ENCODE results near the gene IL17C. TPM values are rescaled to one million over a fixed set of nuclear protein-coding genes. Genes with fewer than 3 reads are reported as not detected.

IL17C gene
- total and polyA plus RNA-seq, 2 donors (not counting 3 experiments of a cell fraction or from before 2014, with no cell fraction given), result 0.17 TPM; not detected in 1

DNA sequence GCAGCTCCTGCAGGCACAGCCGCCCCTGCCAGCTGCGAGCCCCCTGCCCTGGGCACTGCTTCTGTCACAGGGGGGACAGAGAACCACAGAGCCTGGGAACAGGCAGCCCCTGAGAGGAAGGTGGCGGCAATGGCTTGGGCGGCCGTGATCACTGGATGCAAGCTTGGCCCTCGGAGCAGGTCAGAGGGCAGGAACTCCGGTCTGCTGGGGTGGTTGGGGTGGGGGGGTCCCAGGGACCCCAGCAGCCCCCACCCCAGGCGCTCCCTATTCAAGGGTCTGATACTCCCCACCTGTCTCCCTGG is 14.3 kb downstream of the IL17C start:
- FAIRE-seq (no peak), DNase-seq (ENCODE audit: low read depth, low spot score) (no peak)
- no peak overlapping the region for H3K9ac ChIP-seq (replicated peaks; ENCODE audit: extremely low read depth, insufficient read depth, low read length)
- ChIA-PET CTCF (no interaction called here), POLR2A (no interaction called here)
- H3K36me3 ChIP-seq (ENCODE audit: control insufficient read depth in 2 of 2, extremely low read depth in 1 of 2, insufficient read depth in 2 of 2, low read length in 2 of 2), result peaks cover 5 to 17% of the 10 kb centered on the region in 2 experiments
- intact Hi-C loops (cut with micrococcal nuclease), result no loop called here
- BruUV-seq (replicated peaks), result no TSS peak
- H3K9me3 ChIP-seq (replicated peaks; ENCODE audit: control insufficient read depth, insufficient read depth, low read length), result no peaks in the 10 kb centered on the region
- TF ChIP-seq GATA2 (IDR thresholded peaks at IDR 0.05; ENCODE audit: insufficient read depth, insufficient read length, low read depth, low read length), result no peak
- TF ChIP-seq POLR2A (IDR thresholded peaks at IDR 0.05; ENCODE audit: low read depth, low read length), result no peak
- TF ChIP-seq EZH2 (IDR thresholded peaks at IDR 0.05; ENCODE audit: borderline replicate concordance, low read depth, low read length, severe bottlenecking), result no peak
- TF ChIP-seq POLR2AphosphoS5 (IDR thresholded peaks at IDR 0.05; ENCODE audit: insufficient read depth, low read depth, low read length), result no peak
- TF ChIP-seq MYC (IDR thresholded peaks at IDR 0.05; ENCODE audit: low read depth, low read length), result no peak
- TF ChIP-seq, protein P1, sequence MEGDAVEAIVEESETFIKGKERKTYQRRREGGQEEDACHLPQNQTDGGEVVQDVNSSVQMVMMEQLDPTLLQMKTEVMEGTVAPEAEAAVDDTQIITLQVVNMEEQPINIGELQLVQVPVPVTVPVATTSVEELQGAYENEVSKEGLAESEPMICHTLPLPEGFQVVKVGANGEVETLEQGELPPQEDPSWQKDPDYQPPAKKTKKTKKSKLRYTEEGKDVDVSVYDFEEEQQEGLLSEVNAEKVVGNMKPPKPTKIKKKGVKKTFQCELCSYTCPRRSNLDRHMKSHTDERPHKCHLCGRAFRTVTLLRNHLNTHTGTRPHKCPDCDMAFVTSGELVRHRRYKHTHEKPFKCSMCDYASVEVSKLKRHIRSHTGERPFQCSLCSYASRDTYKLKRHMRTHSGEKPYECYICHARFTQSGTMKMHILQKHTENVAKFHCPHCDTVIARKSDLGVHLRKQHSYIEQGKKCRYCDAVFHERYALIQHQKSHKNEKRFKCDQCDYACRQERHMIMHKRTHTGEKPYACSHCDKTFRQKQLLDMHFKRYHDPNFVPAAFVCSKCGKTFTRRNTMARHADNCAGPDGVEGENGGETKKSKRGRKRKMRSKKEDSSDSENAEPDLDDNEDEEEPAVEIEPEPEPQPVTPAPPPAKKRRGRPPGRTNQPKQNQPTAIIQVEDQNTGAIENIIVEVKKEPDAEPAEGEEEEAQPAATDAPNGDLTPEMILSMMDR (IDR thresholded peaks at IDR 0.05; ENCODE audit: extremely low read depth in 1 of 2, insufficient read depth in 1 of 2, low read depth in 1 of 2, low read length in 2 of 2), result no peak
- TF ChIP-seq JUN (IDR thresholded peaks at IDR 0.05; ENCODE audit: borderline replicate concordance, insufficient read depth, insufficient read length, low read depth), result no peak
- TF ChIP-seq FOS (IDR thresholded peaks at IDR 0.05; ENCODE audit: borderline replicate concordance, insufficient read depth, low read length), result no peak
- TF ChIP-seq, protein P2, sequence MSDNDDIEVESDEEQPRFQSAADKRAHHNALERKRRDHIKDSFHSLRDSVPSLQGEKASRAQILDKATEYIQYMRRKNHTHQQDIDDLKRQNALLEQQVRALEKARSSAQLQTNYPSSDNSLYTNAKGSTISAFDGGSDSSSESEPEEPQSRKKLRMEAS (IDR thresholded peaks at IDR 0.05; ENCODE audit: insufficient read depth, insufficient read length), result no peak
- H3K79me2 ChIP-seq (ENCODE audit: control insufficient read depth, insufficient read depth, low read length), result no peaks in the 10 kb centered on the region
- dilution Hi-C loops (cut with MboI; ENCODE audit: extremely low pct_ligation_motif_present, low sequenced_read_pairs), result no loop called here
- H4K20me1 ChIP-seq (replicated peaks; ENCODE audit: control insufficient read depth, extremely low read depth, insufficient read depth, low read length), result no peaks in the 10 kb centered on the region
- H2AFZ ChIP-seq (ENCODE audit: low read depth, low read length), result no peak overlapping the region
- no peaks in the 10 kb centered on the region for H3K27me3 ChIP-seq (ENCODE audit: control insufficient read depth in 2 of 2, insufficient read depth in 2 of 2, low read length in 2 of 2)
- no peaks in the 10 kb centered on the region for H3K9me1 ChIP-seq (replicated peaks; ENCODE audit: control insufficient read depth, extremely low read depth, insufficient read depth, low read length)
- no peak overlapping the region for H3K27ac ChIP-seq (ENCODE audit: insufficient read depth, low read depth, low read length)
- H3K4me1 ChIP-seq (ENCODE audit: control insufficient read depth, extremely low read depth, insufficient read depth, low read length), result peaks cover 13% of the 10 kb centered on the region
- H3K4me2 ChIP-seq (ENCODE audit: insufficient read depth, low read length), result no peak overlapping the region
- H3K4me3 ChIP-seq (replicated peaks in 1 of 3; ENCODE audit: insufficient read depth in 1 of 3, low read depth in 1 of 3, low read length in 3 of 3), result no peak overlapping the region

All from endothelial cell of umbilical vein (primary cell).